HepG2 (cell line): ENCODE results near the gene ITGB7. TPM values are rescaled to one million over a fixed set of nuclear protein-coding genes. Genes with fewer than 3 reads are reported as not detected.

Experiments
- CBFB ChIP-seq: sonication (generic); formaldehyde crosslinking; IDR thresholded peaks from 2 replicates; pipeline ENCODE4 v1.4.0; 2020; ENCODE audit warnings: missing genetic modification reagents
- HNF4G ChIP-seq, 2 experiments: sonication (generic) in 1 of 2; formaldehyde crosslinking in 1 of 2; IDR thresholded peaks; 2 replicates each; pipeline versions ENCODE4 v1.4.0 to v1.6.1; 2011 to 2020; ENCODE audit warnings: borderline replicate concordance in 2 of 2, low read depth in 2 of 2, mild to moderate bottlenecking in 2 of 2, low read length in 1 of 2, missing genetic modification reagents in 1 of 2, moderate library complexity in 1 of 2
- NRL ChIP-seq: sonication (generic); formaldehyde crosslinking; IDR thresholded peaks from 2 replicates; pipeline ENCODE4 v1.5.0; 2020; ENCODE audit warnings: missing genetic modification reagents, mild to moderate bottlenecking, moderate library complexity, borderline replicate concordance
- PRPF4 ChIP-seq: fragments of 200-400 bp; formaldehyde crosslinking; IDR thresholded peaks from 2 replicates; pipeline ENCODE4 v1.6.1; 2016; ENCODE audit warnings: low read length, low read depth; ENCODE audit not compliant: poor library complexity, severe bottlenecking
- polyA plus RNA-seq, 8 experiments: library from polyadenylated mRNA; depleted of rRNA in 3 of 8; stranded (reverse) in 7 of 8; unstranded in 1 of 8; fragments of >200 nt; fragmentation: Illumina TruSeq in 4 of 8; extraction: Trizol in 4 of 8; gene quantifications; 2 replicates each; pipeline versions ENCODE4 v1.2.1 to v1.2.3, GENCODE V29; 2011 to 2016; ENCODE audit warnings: low read depth in 4 of 8, missing spikeins in 1 of 8, mixed read lengths in 1 of 8; ENCODE audit not compliant: insufficient read depth in 1 of 8
- total RNA-seq, 5 experiments: library from RNA; depleted of rRNA; stranded (reverse); fragments of >200 nt; fragmentation: Illumina TruSeq; extraction: Trizol; gene quantifications; 2 replicates each; pipeline ENCODE4 v1.2.3, GENCODE V29; 2016; ENCODE audit warnings: low read depth in 1 of 5
- TF ChIP-seq, protein P1 (sequence below): sonication (generic); formaldehyde crosslinking; IDR thresholded peaks from 2 replicates; pipeline ENCODE4 v1.9.0; 2021; ENCODE audit warnings: mild to moderate bottlenecking, missing genetic modification reagents
- TF ChIP-seq, protein P2 (sequence below): sonication (generic); formaldehyde crosslinking; IDR thresholded peaks from 2 replicates; pipeline ENCODE4 v1.5.1; 2020; ENCODE audit warnings: missing genetic modification reagents, mild to moderate bottlenecking, borderline replicate concordance
- TF ChIP-seq, protein P3 (sequence below): sonication (generic); formaldehyde crosslinking; IDR thresholded peaks from 2 replicates; pipeline ENCODE4 v1.5.1; 2020; ENCODE audit warnings: mild to moderate bottlenecking, moderate library complexity, missing genetic modification reagents
- TF ChIP-seq, protein P4 (sequence below): IDR thresholded peaks from 2 replicates; pipeline ENCODE4 v1.6.1; 2012; ENCODE audit warnings: low read length, improper control_type of control experiment
- TF ChIP-seq, protein P5 (sequence below): sonication (generic); formaldehyde crosslinking; IDR thresholded peaks from 2 replicates; pipeline ENCODE4 v1.8.0; 2022; ENCODE audit warnings: mild to moderate bottlenecking, missing genetic modification reagents, borderline replicate concordance

The ITGB7 gene
- total and polyA plus RNA-seq, 2 of the 13 experiments (the other 11 are each of a cell fraction or from before 2014, with no cell fraction given) = 0.16 to 0.18 TPM

DNA sequence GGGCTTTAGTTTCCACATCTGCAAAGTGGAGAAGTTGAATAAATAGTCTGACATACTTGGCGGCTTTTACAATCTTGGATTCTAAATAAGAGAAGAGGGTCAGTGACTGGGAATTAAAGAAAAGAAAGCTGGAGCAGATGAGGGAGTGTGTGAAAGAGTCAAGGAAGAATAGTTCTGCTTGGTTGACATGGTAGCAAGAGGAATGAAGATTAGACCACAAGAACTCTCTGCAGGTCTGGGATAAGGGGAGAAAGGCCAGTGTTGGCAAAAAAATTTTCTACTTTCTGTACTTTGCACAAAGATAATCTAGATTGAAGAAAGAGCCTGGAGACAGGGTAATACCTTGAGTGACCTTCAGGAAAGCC is 5.9 kb downstream of the ITGB7 start (continued):
- TF ChIP-seq, protein P1, sequence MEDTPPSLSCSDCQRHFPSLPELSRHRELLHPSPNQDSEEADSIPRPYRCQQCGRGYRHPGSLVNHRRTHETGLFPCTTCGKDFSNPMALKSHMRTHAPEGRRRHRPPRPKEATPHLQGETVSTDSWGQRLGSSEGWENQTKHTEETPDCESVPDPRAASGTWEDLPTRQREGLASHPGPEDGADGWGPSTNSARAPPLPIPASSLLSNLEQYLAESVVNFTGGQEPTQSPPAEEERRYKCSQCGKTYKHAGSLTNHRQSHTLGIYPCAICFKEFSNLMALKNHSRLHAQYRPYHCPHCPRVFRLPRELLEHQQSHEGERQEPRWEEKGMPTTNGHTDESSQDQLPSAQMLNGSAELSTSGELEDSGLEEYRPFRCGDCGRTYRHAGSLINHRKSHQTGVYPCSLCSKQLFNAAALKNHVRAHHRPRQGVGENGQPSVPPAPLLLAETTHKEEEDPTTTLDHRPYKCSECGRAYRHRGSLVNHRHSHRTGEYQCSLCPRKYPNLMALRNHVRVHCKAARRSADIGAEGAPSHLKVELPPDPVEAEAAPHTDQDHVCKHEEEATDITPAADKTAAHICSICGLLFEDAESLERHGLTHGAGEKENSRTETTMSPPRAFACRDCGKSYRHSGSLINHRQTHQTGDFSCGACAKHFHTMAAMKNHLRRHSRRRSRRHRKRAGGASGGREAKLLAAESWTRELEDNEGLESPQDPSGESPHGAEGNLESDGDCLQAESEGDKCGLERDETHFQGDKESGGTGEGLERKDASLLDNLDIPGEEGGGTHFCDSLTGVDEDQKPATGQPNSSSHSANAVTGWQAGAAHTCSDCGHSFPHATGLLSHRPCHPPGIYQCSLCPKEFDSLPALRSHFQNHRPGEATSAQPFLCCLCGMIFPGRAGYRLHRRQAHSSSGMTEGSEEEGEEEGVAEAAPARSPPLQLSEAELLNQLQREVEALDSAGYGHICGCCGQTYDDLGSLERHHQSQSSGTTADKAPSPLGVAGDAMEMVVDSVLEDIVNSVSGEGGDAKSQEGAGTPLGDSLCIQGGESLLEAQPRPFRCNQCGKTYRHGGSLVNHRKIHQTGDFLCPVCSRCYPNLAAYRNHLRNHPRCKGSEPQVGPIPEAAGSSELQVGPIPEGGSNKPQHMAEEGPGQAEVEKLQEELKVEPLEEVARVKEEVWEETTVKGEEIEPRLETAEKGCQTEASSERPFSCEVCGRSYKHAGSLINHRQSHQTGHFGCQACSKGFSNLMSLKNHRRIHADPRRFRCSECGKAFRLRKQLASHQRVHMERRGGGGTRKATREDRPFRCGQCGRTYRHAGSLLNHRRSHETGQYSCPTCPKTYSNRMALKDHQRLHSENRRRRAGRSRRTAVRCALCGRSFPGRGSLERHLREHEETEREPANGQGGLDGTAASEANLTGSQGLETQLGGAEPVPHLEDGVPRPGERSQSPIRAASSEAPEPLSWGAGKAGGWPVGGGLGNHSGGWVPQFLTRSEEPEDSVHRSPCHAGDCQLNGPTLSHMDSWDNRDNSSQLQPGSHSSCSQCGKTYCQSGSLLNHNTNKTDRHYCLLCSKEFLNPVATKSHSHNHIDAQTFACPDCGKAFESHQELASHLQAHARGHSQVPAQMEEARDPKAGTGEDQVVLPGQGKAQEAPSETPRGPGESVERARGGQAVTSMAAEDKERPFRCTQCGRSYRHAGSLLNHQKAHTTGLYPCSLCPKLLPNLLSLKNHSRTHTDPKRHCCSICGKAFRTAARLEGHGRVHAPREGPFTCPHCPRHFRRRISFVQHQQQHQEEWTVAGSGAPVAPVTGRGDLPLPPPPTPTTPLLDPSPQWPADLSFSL (CRISPR knock-in tag) = no peak
- TF ChIP-seq CBFB (CRISPR knock-in tag) (no peak), NRL (CRISPR knock-in tag) (no peak), HNF4G (IDR thresholded peaks at IDR 0.05; ENCODE audit: borderline replicate concordance, low read depth, low read length) (no peak), HNF4G (CRISPR knock-in tag; IDR thresholded peaks at IDR 0.05; ENCODE audit: borderline replicate concordance, low read depth) (no peak), PRPF4 (no peak)
- TF ChIP-seq, protein P2, sequence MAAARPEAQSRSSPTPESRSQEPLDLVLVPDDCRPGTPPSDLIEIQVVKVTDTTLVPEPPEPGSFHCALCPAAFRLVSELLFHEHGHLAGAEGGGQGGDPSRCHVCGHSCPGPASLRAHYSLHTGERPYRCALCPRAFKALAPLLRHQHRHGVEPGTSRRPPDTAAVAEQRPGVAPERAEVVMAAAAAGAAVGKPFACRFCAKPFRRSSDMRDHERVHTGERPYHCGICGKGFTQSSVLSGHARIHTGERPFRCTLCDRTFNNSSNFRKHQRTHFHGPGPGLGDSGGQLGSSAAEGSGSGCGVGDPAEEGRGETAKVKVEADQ (CRISPR knock-in tag) = no peak
- TF ChIP-seq, protein P3, sequence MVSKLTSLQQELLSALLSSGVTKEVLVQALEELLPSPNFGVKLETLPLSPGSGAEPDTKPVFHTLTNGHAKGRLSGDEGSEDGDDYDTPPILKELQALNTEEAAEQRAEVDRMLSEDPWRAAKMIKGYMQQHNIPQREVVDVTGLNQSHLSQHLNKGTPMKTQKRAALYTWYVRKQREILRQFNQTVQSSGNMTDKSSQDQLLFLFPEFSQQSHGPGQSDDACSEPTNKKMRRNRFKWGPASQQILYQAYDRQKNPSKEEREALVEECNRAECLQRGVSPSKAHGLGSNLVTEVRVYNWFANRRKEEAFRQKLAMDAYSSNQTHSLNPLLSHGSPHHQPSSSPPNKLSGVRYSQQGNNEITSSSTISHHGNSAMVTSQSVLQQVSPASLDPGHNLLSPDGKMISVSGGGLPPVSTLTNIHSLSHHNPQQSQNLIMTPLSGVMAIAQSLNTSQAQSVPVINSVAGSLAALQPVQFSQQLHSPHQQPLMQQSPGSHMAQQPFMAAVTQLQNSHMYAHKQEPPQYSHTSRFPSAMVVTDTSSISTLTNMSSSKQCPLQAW (CRISPR knock-in tag) = no peak
- TF ChIP-seq, protein P4, sequence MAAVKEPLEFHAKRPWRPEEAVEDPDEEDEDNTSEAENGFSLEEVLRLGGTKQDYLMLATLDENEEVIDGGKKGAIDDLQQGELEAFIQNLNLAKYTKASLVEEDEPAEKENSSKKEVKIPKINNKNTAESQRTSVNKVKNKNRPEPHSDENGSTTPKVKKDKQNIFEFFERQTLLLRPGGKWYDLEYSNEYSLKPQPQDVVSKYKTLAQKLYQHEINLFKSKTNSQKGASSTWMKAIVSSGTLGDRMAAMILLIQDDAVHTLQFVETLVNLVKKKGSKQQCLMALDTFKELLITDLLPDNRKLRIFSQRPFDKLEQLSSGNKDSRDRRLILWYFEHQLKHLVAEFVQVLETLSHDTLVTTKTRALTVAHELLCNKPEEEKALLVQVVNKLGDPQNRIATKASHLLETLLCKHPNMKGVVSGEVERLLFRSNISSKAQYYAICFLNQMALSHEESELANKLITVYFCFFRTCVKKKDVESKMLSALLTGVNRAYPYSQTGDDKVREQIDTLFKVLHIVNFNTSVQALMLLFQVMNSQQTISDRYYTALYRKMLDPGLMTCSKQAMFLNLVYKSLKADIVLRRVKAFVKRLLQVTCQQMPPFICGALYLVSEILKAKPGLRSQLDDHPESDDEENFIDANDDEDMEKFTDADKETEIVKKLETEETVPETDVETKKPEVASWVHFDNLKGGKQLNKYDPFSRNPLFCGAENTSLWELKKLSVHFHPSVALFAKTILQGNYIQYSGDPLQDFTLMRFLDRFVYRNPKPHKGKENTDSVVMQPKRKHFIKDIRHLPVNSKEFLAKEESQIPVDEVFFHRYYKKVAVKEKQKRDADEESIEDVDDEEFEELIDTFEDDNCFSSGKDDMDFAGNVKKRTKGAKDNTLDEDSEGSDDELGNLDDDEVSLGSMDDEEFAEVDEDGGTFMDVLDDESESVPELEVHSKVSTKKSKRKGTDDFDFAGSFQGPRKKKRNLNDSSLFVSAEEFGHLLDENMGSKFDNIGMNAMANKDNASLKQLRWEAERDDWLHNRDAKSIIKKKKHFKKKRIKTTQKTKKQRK = no peak
- TF ChIP-seq, protein P5, sequence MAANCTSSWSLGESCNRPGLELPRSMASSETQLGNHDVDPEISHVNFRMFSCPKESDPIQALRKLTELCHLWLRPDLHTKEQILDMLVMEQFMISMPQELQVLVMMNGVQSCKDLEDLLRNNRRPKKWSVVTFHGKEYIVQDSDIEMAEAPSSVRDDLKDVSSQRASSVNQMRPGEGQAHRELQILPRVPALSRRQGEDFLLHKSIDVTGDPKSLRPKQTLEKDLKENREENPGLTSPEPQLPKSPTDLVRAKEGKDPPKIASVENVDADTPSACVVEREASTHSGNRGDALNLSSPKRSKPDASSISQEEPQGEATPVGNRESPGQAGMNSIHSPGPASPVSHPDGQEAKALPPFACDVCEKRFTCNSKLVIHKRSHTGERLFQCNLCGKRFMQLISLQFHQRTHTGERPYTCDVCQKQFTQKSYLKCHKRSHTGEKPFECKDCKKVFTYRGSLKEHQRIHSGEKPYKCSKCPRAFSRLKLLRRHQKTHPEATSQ = no peak
